Upper lobe of right lung (tissue), 1 donor: ENCODE measurements around the gene SETD3. TPM values are rescaled to one million over a fixed set of nuclear protein-coding genes. Genes with fewer than 3 reads are reported as not detected.
A peak's percentile ranks its signal among the peaks of the same experiment; 100 is the strongest.

Experiments used
- ATAC-seq: fragments of 200-7000 bp; cut with Tn5 transposase; one replicate; pipeline ENCODE4 v1.9.1; 2020; ENCODE audit warnings: mild to moderate bottlenecking, moderate library complexity
- DNase-seq: peaks from one replicate; pipeline ENCODE4 v3.0.0-alpha.2; 2020
- H3K27ac ChIP-seq: fragments of 200-600 bp; one replicate; pipeline ENCODE4 v1.8.0; 2022
- H3K27me3 ChIP-seq: fragments of 200-600 bp; one replicate; pipeline ENCODE4 v1.8.0; 2022; ENCODE audit warnings: mild to moderate bottlenecking
- H3K36me3 ChIP-seq: fragments of 200-600 bp; one replicate; pipeline ENCODE4 v1.8.0; 2022
- H3K4me1 ChIP-seq: fragments of 200-600 bp; one replicate; pipeline ENCODE4 v1.8.0; 2022
- H3K4me3 ChIP-seq: fragments of 200-600 bp; one replicate; pipeline ENCODE4 v1.8.0; 2022; ENCODE audit warnings: mild to moderate bottlenecking
- H3K9me3 ChIP-seq: fragments of 200-600 bp; one replicate; pipeline ENCODE4 v1.8.0; 2022
- CTCF ChIP-seq: fragments of 200-600 bp; IDR thresholded peaks from one replicate; pipeline ENCODE4 v1.8.0; 2022; ENCODE audit warnings: antibody characterized with exemption
- intact Hi-C: fragments of 100-400 bp; cut with DNase I; formaldehyde crosslinking; loops from one replicate; pipeline ENCODE4 v1.11.0; 2022
- total RNA-seq: library from RNA; stranded (reverse); fragmentation: NEBNext Ultra II Directional; extraction: Animal tissue kit (Norgen Biotek cat#: 25700); gene quantifications from one replicate; pipeline ENCODE4 v1.2.1, GENCODE V29; 2021
- donor health status: DM: no; HTN: yes; CAD: no; lungs with severe emphysema.

SETD3 gene
- total RNA-seq, 1 donor from 2014 or later, result 90.3 TPM

GRCh38 chr14:99427632-99428300, 52.9 kb downstream of the SETD3 start:
- no peaks in the 10 kb centered on the region for H3K9me3 ChIP-seq
- DNase-seq, result no peak

GRCh38 chr14:99426813-99427346, 53.8 kb downstream of the SETD3 start:
- Histone ChIP-seq H3K27ac (no peak overlapping the region), H3K4me3 (no peak overlapping the region), H3K4me1 (peaks cover 16% of the 10 kb centered on the region), H3K27me3 (no peaks in the 10 kb centered on the region), H3K9me3 (no peaks in the 10 kb centered on the region), H3K36me3 (peaks cover 28% of the 10 kb centered on the region)
- no peak for TF ChIP-seq CTCF
- intact Hi-C loops, result no loop called here
- no peak for DNase-seq
- ATAC-seq, result no peak

More at GRCh38 chr14:99427632-99428300, 52.9 kb downstream of the SETD3 start:
- H3K27ac ChIP-seq, result no peak overlapping the region
- intact Hi-C loops, result no loop called here
- H3K4me1 ChIP-seq, result peaks cover 16% of the 10 kb centered on the region
- no peak overlapping the region for H3K4me3 ChIP-seq
- ATAC-seq, result no peak
- TF ChIP-seq CTCF, result no peak
- H3K36me3 ChIP-seq, result peaks cover 28% of the 10 kb centered on the region
- no peaks in the 10 kb centered on the region for H3K27me3 ChIP-seq

- H3K36me3 ChIP-seq, result peaks cover 28% of the 10 kb centered on the region
- ATAC-seq (no peak), DNase-seq (no peak)
- H3K4me3 ChIP-seq, result no peak overlapping the region
- H3K27me3 ChIP-seq, result no peaks in the 10 kb centered on the region
- no peak for TF ChIP-seq CTCF
- no peak overlapping the region for H3K27ac ChIP-seq
- peaks cover 15% of the 10 kb centered on the region for H3K4me1 ChIP-seq
- H3K9me3 ChIP-seq, result no peaks in the 10 kb centered on the region
- intact Hi-C loops, result no loop called here
These were observed 54.4 kb downstream of the SETD3 start for GRCh38 chr14:99426265-99426664.

- DNase-seq (peak; percentile 92), ATAC-seq (peak; percentile 93)
- no peaks in the 10 kb centered on the region for H3K27me3 ChIP-seq
- no peak for TF ChIP-seq CTCF
- peak overlapping the region; percentile 65 for H3K27ac ChIP-seq
- intact Hi-C loops, result no loop called here
- peaks cover 23% of the 10 kb centered on the region for H3K36me3 ChIP-seq
- H3K9me3 ChIP-seq, result no peaks in the 10 kb centered on the region
- H3K4me1 ChIP-seq, result peaks cover 7% of the 10 kb centered on the region
- no peak overlapping the region for H3K4me3 ChIP-seq
These were observed 55.4 kb downstream of the SETD3 start for GRCh38 chr14:99425272-99425681.

- H3K36me3 ChIP-seq, result peaks cover 20% of the 10 kb centered on the region
- no peaks in the 10 kb centered on the region for H3K27me3 ChIP-seq
- H3K9me3 ChIP-seq, result no peaks in the 10 kb centered on the region
- H3K4me1 ChIP-seq, result peaks cover 7% of the 10 kb centered on the region
- no peak for TF ChIP-seq CTCF
- ATAC-seq, result no peak
- no peak overlapping the region for H3K4me3 ChIP-seq
- intact Hi-C loops, result no loop called here
- H3K27ac ChIP-seq, result peak overlapping the region; percentile 65
- no peak for DNase-seq
These were observed 56.3 kb downstream of the SETD3 start for GRCh38 chr14:99424306-99424877.
